HG02970 (cell line): ENCODE results near the gene PLCL1.

Experiments used
- ATAC-seq: cut with Tn5 transposase; IDR thresholded peaks from one replicate; pipeline ENCODE4 v1.9.1; 2021; ENCODE audit warnings: mild to moderate bottlenecking, moderate library complexity, moderate number of reproducible peaks; ENCODE audit not compliant: unreplicated experiment, low FRiP score

The PLCL1 gene

GRCh38 chr2:197852108-197852507 is 47.7 kb downstream of the PLCL1 start:
- no peak for ATAC-seq

- no peak for ATAC-seq
Measured at GRCh38 chr2:197853549-197853948, 49.2 kb downstream of the PLCL1 start.

DNA sequence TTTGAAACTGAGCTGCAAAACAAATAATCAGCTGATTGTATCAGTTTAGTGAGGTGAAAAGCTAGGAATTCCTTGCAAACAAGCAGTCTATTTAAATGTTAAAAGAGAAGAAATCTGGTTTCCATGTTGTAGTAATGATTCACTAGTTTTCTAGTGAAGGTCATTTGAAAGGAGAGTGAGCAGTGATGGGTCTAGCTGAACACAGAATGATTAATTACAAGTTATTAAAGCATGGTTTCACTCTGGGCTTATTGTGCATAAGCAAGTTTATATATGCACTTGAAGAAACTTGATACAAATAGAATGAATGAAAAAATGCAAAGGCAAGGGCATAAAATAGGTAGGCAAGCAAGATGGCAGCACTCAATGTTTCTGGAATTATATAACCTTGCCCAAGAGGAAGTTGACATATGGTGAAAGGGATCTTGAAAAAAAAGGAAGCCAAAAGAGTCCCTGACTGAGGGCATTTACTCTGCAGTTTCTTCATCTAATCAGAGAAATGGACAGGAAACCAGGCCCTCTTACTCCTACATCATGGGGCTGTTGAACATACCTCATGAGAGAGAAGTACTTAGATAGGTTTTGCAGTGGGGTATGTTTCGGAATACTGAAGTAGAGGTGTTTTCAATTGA is 53.2 kb downstream of the PLCL1 start:
- ATAC-seq = no peak

DNA sequence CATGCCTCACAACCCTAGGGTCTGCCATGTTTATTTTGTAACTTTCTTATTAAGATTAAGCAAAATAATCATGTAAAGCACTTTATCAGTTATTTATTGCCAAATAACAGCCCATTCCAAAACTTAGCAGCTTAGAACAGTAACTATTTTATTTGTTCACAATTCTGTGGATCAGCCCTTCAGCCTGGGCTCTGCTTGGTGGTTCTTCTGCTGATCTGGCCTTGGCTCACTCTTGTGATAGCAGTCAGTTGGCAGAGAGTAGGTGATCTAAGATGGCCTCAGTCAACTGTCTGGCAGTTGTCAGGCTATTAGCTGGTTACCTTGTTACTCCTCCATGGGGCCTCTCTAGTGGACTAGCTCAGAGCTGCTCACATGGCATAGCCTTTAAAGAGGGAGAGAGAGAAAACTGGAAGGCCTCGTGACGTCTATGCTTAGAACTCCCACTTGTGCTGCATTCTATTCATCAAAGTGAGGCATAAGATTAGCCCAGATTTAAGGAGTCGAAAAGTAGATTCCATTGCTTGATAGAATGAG is 54.3 kb downstream of the PLCL1 start:
- ATAC-seq = no peak

- no peak for ATAC-seq
Measured at GRCh38 chr2:197862246-197862955, 58.0 kb downstream of the PLCL1 start.

GRCh38 chr2:197863744-197864143 is 59.4 kb downstream of the PLCL1 start:
- no peak for ATAC-seq

GRCh38 chr2:197866455-197866854 is 62.1 kb downstream of the PLCL1 start:
- ATAC-seq = no peak

DNA sequence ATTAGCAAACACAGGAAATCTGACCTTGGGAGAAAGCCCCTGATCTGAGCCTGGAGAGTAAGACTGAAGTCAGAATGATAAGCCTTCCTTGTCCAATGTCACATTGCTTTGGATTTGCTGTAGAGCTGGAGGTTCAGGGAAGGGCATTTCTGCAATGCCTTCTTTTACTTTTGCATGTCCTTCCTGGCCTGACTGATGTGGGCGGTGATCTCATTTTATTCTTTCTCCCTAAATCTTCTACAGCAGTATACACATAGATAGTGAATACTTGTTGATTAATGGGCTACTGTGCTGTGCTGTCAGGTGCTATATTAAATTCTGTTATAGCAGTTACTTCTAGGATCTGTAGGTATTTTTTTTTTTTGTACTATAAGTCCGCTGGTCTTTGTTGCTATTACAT is 62.6 kb downstream of the PLCL1 start:
- no peak for ATAC-seq

DNA sequence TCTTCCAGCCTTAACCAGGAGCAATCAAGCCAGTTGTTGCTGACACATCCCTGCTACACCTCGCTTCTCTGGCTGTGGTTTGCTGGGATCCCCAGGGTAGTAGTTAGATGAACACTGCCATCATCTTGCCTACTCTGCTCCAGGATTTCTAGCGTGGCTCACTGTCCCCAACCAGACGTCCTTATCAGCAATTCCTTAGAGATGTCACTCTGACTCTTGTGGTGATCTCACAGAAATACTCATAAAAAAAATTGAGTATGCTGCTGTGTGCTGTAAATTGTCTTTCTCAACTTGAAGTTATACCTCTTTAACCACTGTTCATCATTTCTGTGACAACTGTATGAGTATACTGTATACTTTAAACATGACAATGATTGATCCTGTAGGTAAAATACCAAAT is 63.2 kb downstream of the PLCL1 start:
- no peak for ATAC-seq

DNA sequence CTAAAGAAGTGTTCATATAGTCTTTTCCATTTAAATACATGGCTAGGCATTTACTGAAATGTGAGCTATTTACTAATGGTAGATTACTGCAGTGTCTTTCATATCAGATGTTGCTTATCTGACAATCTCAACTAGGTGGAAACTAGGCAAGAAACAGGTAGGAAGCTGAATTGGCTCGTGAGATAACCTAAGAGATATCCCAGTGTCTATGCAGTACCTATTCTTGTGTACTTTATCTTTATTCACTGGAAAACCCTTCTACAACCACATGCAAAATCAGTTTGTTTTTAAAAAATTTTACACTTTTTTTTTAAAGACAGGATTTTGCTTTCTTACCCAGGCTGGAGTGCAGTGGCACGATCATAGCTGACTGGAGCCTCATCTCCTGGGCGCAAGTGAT is 63.8 kb downstream of the PLCL1 start:
- ATAC-seq = no peak

DNA sequence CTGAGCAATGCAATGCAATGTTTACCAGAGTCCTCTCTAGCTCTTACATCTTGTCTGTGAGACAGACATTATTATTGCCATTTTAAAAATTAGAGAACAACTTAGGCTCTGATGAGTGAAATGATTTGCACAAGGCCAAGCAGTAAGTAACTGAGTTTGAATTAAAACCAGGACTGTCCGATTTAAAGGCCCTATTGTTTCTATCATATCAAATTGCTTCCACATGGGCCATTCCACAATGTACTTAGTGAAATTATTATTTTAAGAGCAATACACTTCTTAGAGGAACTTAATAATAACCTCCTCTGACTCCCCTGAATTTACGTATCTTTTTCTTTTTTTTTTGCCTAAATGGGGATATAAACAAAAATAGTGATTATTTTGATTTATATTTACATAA is 64.6 kb downstream of the PLCL1 start:
- ATAC-seq = no peak

DNA sequence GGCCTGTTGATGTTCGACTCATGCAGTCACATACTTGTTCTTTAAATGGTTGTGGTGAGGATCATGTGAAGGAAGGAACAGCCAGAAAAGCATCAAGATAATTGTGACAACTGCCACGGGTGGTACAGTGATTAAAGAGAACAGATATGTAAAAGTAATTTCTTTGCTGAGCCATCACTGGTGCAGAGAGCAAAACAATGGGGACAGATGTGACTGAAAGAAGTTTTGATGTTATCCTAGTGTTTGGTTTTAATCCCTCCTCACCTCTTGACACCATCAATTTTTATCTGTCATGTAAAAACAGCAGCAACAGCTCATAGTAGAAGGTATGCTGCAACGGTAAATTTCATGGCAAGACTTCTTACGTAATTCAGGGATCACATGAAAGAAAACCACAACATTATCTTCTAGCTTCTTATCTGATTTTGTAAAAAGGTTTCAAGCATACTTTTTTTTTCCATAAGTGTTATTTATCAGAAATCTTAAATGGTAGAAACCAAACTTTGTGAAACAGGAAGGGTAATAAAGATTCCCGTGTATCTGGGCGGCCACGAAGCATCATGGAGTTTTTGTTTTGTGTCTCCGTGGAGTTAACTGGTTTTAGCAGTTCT is 65.2 kb downstream of the PLCL1 start:
- no peak for ATAC-seq

DNA sequence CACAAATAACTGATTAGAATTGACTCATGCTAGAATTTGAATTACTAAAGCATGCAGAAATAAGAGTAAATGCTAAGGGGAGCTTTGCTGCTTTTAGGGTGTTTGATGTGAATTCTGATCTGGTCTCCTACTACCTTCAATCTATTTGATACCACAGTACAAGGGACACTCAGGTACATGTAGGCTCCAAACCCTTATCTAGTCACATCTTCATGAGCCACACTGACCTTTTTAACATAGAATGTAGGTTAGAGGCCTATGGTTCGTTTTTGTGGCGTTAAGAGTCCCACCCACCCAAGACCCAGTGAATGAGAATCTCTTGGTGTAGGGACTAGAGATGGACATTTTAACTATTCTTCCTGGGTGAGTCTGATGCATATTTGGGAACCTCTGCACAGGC is 65.7 kb downstream of the PLCL1 start:
- no peak for ATAC-seq

DNA sequence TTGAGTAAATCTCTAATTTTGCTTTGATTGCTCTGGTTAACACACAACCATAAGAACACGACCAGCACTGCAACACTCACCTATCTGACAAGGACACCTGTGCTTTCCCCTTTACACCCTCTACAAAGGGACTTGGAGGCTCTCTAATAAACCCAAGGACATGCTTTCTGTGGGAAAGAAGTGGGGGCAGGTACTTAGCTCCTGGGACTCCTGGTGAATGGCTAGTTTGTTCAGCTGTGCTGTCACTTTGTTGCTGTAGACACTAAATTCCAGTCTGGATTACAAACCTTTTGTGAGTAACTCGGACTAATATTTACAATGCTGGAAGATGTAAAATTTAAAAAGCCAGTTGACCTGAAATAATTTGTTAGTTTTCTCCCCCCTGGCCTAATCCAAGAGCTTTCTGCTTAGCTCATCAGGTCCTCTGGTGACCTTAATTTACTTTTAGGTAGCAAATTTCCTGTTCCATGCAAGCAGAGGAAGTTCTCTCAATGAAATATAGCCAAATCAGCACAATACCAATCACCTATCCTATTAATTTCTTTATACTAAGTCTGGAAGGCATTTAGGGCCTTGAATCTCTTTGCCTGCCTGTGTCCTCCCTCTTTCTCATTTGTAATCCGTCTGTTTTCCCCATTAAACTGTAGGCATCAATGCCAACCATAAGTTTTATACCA is 67.5 kb downstream of the PLCL1 start:
- no peak for ATAC-seq

GRCh38 chr2:197873293-197873701 is 68.9 kb downstream of the PLCL1 start:
- no peak for ATAC-seq

GRCh38 chr2:197875763-197876162 is 71.4 kb downstream of the PLCL1 start:
- no peak for ATAC-seq

DNA sequence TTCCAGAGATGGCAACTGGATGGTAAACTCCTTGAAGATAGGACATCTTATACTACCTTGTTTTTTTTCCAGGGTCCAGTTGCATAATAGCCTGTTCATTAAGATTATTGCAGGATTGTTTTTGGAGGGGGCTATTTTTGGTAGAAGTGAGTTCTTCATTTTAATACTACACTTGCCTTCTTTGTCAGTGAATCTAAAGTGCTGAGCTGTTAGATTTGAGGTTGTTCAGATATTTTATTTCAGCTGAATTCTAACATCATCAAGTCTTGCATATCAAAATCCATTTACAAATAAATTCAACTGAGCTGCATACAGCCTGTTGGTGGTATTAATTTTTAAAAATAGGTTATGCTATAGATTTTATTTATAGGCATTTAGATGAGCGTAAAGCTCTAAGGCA is 72.1 kb downstream of the PLCL1 start:
- no peak for ATAC-seq

DNA sequence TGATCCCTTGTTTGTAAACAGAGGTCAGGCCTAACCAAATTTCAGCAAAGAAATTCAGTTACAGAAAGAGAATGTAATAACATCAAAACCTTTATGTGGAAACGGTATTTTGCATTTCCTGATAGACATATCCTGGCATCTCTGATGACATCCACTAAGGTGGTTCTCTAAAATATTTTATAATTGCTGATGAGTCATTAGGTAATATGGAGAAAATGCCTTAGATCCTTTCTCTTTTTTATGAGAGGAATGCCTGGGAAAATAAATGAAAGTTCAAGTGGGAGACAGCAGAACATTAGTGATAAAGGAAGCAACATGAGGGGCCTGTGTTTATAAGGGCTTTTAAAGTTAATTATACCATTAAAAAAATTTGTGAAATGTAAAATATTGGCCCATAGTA is 72.6 kb downstream of the PLCL1 start:
- no peak for ATAC-seq

GRCh38 chr2:197878792-197879191 is 74.4 kb downstream of the PLCL1 start:
- no peak for ATAC-seq

GRCh38 chr2:197879812-197880408 is 75.5 kb downstream of the PLCL1 start:
- no peak for ATAC-seq
